Lung (tissue), 12 donors: ENCODE data around the gene NRROS. TPM values are rescaled to one million over a fixed set of nuclear protein-coding genes. Genes with fewer than 3 reads are reported as not detected.
"Not testable (repeated sequence)": the region's sequence is repeated elsewhere in the genome, so short reads cannot be mapped to it uniquely, and the experiment has no call there.

Source experiments
- ATAC-seq: fragments of 200-7000 bp; cut with Tn5 transposase; one replicate; pipeline ENCODE4 v1.9.1; 2020; ENCODE audit warnings: moderate number of reproducible peaks; ENCODE audit not compliant: insufficient read depth, low FRiP score
- DNase-seq, 3 donors: peaks; one replicate each; pipeline ENCODE4 v3.0.0-alpha.2; 2013 to 2017
- H3K27ac ChIP-seq, 2 donors: one replicate each; pipeline ENCODE4 v1.5.1; 2013; ENCODE audit warnings: mild to moderate bottlenecking in 2 of 2, moderate library complexity in 2 of 2, control low read depth in 1 of 2, inconsistent platforms in 1 of 2, low read depth in 1 of 2, low read length in 1 of 2
- H3K27me3 ChIP-seq, 3 donors: one replicate each; pipeline ENCODE4 v1.5.1; 2013; ENCODE audit warnings: low read length in 2 of 3; ENCODE audit not compliant: control insufficient read depth in 3 of 3, insufficient read depth in 3 of 3
- H3K36me3 ChIP-seq, 4 donors: one replicate each; pipeline ENCODE4 v1.5.1; 2013; ENCODE audit warnings: low read length in 4 of 4, mild to moderate bottlenecking in 1 of 4, moderate library complexity in 1 of 4; ENCODE audit not compliant: control insufficient read depth in 4 of 4, insufficient read depth in 4 of 4
- H3K4me1 ChIP-seq, 5 donors: one replicate each; pipeline ENCODE4 v1.5.1; 2013; ENCODE audit warnings: low read length in 5 of 5, mild to moderate bottlenecking in 2 of 5, moderate library complexity in 1 of 5; ENCODE audit not compliant: control insufficient read depth in 5 of 5, insufficient read depth in 5 of 5
- H3K4me3 ChIP-seq: one replicate; pipeline ENCODE4 v1.5.1; 2013; ENCODE audit warnings: mild to moderate bottlenecking, control low read depth, moderate library complexity
- H3K9ac ChIP-seq, 2 donors: one replicate each; pipeline ENCODE4 v1.5.1; 2013; ENCODE audit warnings: low read length in 2 of 2, control low read depth in 1 of 2; ENCODE audit not compliant: insufficient read depth in 1 of 2
- H3K9me3 ChIP-seq, 4 donors: one replicate each; pipeline ENCODE4 v1.5.1; 2013; ENCODE audit warnings: low read length in 3 of 4, mild to moderate bottlenecking in 1 of 4, moderate library complexity in 1 of 4; ENCODE audit not compliant: control insufficient read depth in 4 of 4, insufficient read depth in 3 of 4
- CTCF ChIP-seq: IDR thresholded peaks from 2 replicates; pipeline ENCODE4 v1.5.1; 2012; ENCODE audit warnings: mild to moderate bottlenecking; ENCODE audit errors: control extremely low read depth, extremely low read depth
- WGBS, 2 donors: extraction: QIAGEN DNeasy Blood & Tissue Kit; methylation state at CpG; one replicate each; pipeline ENCODE4 v1.1.7; 2013; 5-methylcytosine and 5-hydroxymethylcytosine counted together
- polyA plus RNA-seq, 2 donors: library from polyadenylated mRNA; stranded (reverse); fragments of 200-250 nt; gene quantifications; one replicate each; pipeline ENCODE4 v1.2.1, GENCODE V29; 2013
- total RNA-seq, 2 donors: library from RNA; depleted of rRNA in 1 of 2; stranded (reverse); fragments of >200 nt in 1 of 2; gene quantifications; one replicate each; pipeline ENCODE4 v1.2.1, GENCODE V29; 2014 to 2021
- donor health status: control.
- donor health status: control.
- donor health status: Bipolar disorder and iron deficiency.
- donor health status: healthy.
- donor health status: DM: yes; HTN: yes; CAD: no.

NRROS gene
- total and polyA plus RNA-seq, 4 donors = 6.6 to 17.6 (median 13.0) TPM

DNA sequence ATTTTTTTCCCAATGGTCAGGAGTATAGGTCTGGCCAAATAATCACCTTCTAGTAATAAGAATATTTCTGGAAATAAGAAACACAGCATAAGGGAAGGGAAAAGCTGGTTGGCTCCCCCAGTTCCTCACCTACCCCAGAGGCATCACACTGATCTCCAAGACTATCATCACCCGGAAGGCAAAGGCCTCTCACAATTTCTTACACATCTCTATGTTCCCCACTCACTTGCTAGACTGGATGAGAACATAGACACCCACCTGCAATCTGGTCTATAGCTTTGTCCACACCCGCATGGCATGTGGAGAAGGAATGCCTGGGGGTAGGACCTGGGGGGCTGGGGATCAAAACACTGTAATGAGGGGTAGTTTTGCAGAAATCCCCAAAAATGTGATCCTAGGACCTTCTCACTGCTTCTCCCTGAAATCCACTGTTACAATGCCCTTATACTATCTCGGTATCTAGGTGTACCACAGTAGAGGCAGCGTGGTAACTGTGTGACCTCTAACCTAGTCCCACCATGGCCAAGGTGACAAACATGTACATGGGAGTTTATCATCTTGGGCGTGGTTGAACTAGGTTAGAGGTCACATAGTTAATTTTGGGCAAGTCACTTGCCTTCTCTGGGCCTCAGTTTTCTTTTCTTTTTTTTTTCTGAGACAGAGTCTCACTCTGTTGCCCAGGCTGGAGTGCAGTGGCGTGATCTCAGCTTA, 29.5 kb upstream of the NRROS start:
- WGBS, 2 donors = 74 to 80% methylated on average over 5 to 6 of the region's 6 CpGs
- Histone ChIP-seq H3K9me3 (no peaks in the 10 kb centered on the region), H3K9ac (no peak overlapping the region), H3K36me3 (no peaks in the 10 kb centered on the region), H3K27me3 (no peaks in the 10 kb centered on the region), H3K27ac (peak overlapping the region in 1 of 2 donors; percentile 17), H3K4me3 (no peak overlapping the region), H3K4me1 (peaks cover 0 to 4% (median 0%) of the 10 kb centered on the region in 5 donors)
- DNase-seq (no peak), ATAC-seq (no peak)
- no peak for TF ChIP-seq CTCF

DNA sequence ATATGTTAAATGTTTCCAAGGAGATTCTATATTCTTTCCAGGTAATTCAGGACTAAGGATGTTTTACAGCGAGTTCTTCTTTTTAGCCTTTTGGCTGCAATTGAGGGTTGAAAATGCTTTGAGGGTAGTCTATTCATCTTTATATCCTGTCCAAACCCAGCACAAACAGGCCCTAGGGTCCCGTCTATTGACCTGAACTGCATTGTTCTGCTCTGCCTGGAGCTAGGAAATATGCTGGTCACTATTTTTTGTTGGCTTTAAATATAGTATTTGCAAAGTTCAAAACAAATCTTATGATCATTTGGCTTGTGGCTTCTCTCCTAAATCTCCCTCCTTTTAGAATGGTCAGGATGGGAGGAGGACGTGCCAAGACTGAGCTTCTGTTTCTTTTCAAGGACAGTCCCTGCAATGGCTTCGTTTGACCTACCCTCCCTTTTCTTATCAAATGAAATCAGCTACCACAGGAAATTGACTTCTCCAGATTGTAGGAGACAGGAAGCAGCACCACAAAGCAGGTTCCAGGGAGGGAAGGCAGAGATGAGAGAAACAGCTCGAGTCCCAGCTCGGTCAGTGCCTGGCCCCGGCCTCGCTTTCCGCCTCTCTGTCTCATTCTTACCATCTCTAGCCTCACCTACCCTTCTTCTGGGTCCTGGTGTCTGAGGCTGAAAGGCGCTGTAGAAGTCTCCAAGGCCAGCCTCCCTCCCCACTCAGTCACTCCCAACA, 27.6 kb upstream of the NRROS start:
- H3K4me1 ChIP-seq = peaks cover 0 to 4% (median 0%) of the 10 kb centered on the region in 5 donors
- WGBS, 2 donors = 24 to 49% methylated on average over 10 of the region's 10 CpGs
- H3K9ac ChIP-seq = no peak overlapping the region
- H3K27ac ChIP-seq = peak overlapping the region; percentile 54 to 85
- no peak overlapping the region for H3K4me3 ChIP-seq
- DNase-seq (peak in 1 of 3 donors; percentile 28), ATAC-seq (no peak)
- no peaks in the 10 kb centered on the region for H3K36me3 ChIP-seq
- no peaks in the 10 kb centered on the region for H3K9me3 ChIP-seq
- TF ChIP-seq CTCF = no peak
- H3K27me3 ChIP-seq = no peaks in the 10 kb centered on the region

DNA sequence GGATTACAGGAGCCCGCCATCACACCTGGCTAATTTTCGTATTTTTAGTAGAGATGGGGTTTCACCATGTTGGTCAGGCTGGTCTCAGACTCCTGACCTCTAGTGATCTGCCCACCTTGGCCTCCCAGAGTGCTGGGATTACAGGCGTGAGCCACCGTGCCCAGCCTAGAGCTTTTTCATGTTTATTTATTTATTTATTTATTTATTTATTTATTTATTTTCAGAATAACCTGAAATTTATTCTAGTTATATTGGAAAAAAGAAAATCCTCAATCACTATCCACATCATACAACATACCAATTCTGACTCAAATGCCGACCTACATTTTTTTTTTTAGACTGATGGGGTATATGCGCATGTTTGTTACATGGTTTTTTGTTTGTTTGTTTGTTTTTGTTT, 24.3 kb upstream of the NRROS start:
- H3K9me3 ChIP-seq, H3K4me1 ChIP-seq, H3K4me3 ChIP-seq, H3K27ac ChIP-seq, ATAC-seq, DNase-seq, H3K36me3 ChIP-seq, H3K27me3 ChIP-seq, H3K9ac ChIP-seq: not testable (repeated sequence)
- WGBS, 2 donors = 93 to 98% methylated on average over 6 of the region's 6 CpGs

DNA sequence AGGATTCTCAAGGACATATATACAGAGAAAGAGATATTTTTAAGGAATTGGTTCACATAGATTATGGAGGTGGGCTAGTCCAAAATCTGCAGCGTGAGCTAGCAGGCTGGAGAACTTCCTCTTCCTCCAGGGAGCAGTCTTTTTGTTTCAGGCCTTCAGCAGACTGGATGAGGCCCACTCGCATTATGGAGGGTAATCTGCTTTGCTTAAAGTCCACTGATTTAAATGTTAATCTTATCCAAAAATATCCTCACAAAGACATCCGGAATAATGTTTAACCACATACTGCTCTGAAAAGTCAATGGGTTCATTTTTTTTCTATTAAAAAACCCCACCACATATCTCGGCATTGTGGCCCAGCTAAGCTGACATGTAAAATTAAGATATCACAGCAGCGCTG, 22.2 kb upstream of the NRROS start:
- Histone ChIP-seq H3K36me3 (no peaks in the 10 kb centered on the region), H3K9me3 (no peaks in the 10 kb centered on the region), H3K4me1 (peaks cover 0 to 6% (median 0%) of the 10 kb centered on the region in 5 donors), H3K9ac (no peak overlapping the region), H3K27ac (no peak overlapping the region), H3K4me3 (no peak overlapping the region), H3K27me3 (no peaks in the 10 kb centered on the region)
- 31 to 51% methylated on average over 5 of the region's 5 CpGs for WGBS, 2 donors
- TF ChIP-seq CTCF = no peak
- DNase-seq (no peak), ATAC-seq (no peak)
